ENCODE measurements around the gene GRN.

DNA sequence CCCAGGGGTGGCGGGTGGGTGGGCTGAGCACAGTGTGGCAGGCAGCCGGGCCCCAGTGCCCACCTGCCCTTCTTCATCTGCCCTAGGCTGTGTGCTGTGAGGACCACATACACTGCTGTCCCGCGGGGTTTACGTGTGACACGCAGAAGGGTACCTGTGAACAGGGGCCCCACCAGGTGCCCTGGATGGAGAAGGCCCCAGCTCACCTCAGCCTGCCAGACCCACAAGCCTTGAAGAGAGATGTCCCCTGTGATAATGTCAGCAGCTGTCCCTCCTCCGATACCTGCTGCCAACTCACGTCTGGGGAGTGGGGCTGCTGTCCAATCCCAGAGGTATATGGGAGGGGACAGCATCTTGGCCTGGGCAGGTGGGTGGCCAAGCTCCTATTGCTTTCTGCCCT lies 6.4 kb downstream of the GRN start:
- TF ChIP-seq CTCF (IDR thresholded peaks at IDR 0.05; ENCODE audit: low read length) (no peak), EZH2 (IDR thresholded peaks at IDR 0.05; ENCODE audit: borderline replicate concordance, low read length) (no peak)

Measured in OCI-LY1 (cell line).